Bronchial epithelial cell (primary cell): ENCODE measurements around the gene RNGTT. TPM values are rescaled to one million over a fixed set of nuclear protein-coding genes. Genes with fewer than 3 reads are reported as not detected.
A peak's percentile ranks its signal among the peaks of the same experiment; 100 is the strongest.

Source experiments
- DNase-seq: peaks from one replicate; pipeline ENCODE4 v3.0.0-alpha.2; 2010; ENCODE audit warnings: low read depth
- FAIRE-seq: peaks from 2 replicates; lab custom pipeline; 2011; peaks lifted over from hg19 to GRCh38; lab: Jason Lieb, UNC
- H3K27me3 ChIP-seq: 2 replicates; pipeline ENCODE4 v1.5.1; 2011; ENCODE audit warnings: low read length; ENCODE audit not compliant: control insufficient read depth, insufficient read depth
- H3K36me3 ChIP-seq: 2 replicates; pipeline ENCODE4 v1.5.1; 2011; ENCODE audit warnings: low read length; ENCODE audit not compliant: control insufficient read depth, insufficient read depth
- H3K4me3 ChIP-seq: 2 replicates; pipeline ENCODE4 v1.5.1; 2011; ENCODE audit warnings: mild to moderate bottlenecking, low read depth, low read length, control low read depth
- total RNA-seq: library from RNA; depleted of rRNA; stranded (reverse); fragments of >200 nt; gene quantifications from 2 replicates; pipeline ENCODE4 v1.2.1, GENCODE V29; 2014
- TF ChIP-seq, protein P1 (sequence below): IDR thresholded peaks from 2 replicates; pipeline ENCODE4 v1.5.1; 2011; ENCODE audit warnings: mild to moderate bottlenecking, moderate library complexity, low read length, control low read depth, inconsistent platforms; ENCODE audit not compliant: insufficient read depth, severe bottlenecking

Gene RNGTT
- total RNA-seq, 1 donor from 2014 or later: 20.8 TPM

DNA sequence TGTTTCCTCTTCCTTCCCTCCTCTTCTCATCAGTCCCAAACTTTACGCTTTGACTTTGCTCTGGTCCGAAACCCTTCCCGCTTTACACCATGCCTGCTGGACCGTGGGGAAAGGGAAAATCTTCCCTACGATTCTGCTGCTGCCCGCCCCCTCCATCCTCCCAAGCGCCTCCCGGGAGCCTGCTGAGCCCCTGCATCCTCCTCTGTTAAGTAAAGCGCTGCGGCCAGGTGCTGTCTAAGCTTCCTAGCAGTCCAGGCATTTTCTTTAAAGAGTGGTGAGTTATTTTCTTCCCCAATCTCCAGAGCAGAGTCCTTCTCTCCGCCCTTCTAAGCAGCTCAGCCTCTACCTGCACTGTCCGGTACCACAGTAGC is 376.3 kb downstream of the RNGTT start:
- TF ChIP-seq, protein P1, sequence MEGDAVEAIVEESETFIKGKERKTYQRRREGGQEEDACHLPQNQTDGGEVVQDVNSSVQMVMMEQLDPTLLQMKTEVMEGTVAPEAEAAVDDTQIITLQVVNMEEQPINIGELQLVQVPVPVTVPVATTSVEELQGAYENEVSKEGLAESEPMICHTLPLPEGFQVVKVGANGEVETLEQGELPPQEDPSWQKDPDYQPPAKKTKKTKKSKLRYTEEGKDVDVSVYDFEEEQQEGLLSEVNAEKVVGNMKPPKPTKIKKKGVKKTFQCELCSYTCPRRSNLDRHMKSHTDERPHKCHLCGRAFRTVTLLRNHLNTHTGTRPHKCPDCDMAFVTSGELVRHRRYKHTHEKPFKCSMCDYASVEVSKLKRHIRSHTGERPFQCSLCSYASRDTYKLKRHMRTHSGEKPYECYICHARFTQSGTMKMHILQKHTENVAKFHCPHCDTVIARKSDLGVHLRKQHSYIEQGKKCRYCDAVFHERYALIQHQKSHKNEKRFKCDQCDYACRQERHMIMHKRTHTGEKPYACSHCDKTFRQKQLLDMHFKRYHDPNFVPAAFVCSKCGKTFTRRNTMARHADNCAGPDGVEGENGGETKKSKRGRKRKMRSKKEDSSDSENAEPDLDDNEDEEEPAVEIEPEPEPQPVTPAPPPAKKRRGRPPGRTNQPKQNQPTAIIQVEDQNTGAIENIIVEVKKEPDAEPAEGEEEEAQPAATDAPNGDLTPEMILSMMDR: no peak

DNA sequence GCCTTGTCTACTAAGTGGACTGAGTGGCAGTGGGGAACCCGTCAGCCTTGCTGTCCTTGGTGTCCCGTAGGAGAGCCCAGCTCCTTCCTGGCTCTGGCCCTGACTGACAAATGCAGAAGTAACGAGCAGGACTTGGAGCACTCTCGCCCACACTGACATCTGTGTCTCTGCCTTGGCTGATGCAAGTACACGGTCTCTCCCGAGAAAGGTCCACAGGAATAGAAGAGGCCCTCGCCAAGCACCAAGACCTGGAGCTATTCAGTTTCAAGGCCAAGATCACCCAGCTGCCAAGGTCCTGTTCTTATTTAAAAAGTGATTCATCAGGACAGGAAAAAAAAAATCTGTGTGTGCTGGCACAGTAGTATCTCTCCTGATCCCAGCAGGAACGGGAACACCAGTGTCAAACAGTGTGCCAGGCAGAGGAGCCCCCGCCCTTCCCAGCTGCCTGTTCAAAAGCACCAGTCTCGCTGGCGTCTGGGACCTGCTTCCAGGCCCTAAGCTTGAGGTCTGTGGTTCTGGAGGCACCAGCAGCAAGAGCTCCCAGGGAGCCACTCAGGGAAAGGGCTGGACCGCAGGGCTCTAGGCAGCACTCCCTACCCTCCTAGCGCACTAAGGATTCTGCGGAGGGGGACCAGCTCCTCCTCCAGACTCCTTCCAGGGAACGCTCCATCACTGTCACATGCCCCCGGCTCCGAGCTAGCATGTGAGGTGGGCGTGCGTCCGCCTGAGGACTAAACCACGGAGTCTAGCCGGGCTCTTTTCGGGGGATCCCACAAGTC is 376.9 kb downstream of the RNGTT start:
- no peak for DNase-seq
- Histone ChIP-seq H3K27me3 (no peaks in the 10 kb centered on the region), H3K4me3 (no peak overlapping the region), H3K36me3 (no peaks in the 10 kb centered on the region)
- TF ChIP-seq, protein P1: no peak
- FAIRE-seq: no peak

More for the DNA sequence above, 376.3 kb downstream of the RNGTT start:
- Histone ChIP-seq H3K36me3 (no peaks in the 10 kb centered on the region), H3K27me3 (no peaks in the 10 kb centered on the region), H3K4me3 (no peak overlapping the region)
- DNase-seq (no peak), FAIRE-seq (no peak)

DNA sequence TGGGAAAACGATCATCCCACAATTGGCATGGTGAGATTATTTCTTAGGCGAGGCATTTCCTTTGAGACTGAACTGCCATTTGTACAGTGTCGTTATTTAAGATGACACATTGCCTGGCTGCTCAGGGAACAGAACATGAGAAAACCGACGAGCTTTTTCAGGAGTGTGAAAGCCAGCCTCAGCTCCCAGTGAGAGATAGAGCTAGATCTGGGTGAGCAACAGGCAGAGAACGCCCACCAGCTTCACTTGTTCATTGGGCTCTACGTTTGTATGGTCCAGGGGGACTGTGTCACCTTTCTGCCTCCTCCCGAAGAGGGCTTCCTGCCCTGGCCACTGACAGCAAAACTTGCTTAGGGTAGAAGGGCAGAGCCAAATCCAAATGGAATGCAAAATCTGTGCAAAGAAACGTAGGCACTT is 378.1 kb downstream of the RNGTT start:
- no peaks in the 10 kb centered on the region for H3K36me3 ChIP-seq
- H3K27me3 ChIP-seq: no peaks in the 10 kb centered on the region
- H3K4me3 ChIP-seq: no peak overlapping the region
- DNase-seq (no peak), FAIRE-seq (no peak)
- TF ChIP-seq, protein P1: no peak

DNA sequence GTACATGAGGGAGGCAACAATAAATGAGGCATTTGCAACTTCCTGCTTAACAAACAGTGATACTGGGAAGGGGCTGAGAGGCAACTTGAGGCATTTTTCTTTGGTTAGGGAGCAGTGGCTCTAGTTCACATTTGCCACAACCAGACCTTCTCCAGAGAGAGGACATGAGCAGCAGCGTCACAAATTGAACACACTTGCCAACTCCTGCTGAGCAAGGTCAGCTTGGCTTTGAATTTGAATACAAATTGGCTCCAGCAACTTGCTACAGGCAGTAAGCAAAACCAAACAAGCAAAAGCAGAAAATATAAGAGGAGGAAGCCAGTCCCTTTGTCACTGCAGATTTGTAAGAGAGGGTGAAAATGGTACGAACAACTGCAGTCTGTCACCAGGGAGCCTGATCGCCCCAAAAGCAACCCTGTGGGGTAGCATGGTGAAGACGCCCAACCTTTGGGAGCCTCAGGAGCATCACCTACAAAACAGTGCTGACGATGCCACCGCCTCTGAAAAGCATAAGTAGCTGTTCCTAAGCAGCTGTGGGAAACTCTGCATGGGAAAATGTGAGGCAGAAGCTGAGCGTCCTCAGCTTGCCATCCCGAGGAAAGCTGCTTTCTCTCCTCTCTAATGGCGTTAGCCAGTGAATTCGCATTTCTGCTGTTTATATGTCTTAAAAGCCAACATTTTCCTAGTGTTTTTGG is 378.7 kb downstream of the RNGTT start:
- no peak for FAIRE-seq
- DNase-seq: no peak
- Histone ChIP-seq H3K4me3 (no peak overlapping the region), H3K36me3 (no peaks in the 10 kb centered on the region), H3K27me3 (no peaks in the 10 kb centered on the region)
- TF ChIP-seq, protein P1: no peak

DNA sequence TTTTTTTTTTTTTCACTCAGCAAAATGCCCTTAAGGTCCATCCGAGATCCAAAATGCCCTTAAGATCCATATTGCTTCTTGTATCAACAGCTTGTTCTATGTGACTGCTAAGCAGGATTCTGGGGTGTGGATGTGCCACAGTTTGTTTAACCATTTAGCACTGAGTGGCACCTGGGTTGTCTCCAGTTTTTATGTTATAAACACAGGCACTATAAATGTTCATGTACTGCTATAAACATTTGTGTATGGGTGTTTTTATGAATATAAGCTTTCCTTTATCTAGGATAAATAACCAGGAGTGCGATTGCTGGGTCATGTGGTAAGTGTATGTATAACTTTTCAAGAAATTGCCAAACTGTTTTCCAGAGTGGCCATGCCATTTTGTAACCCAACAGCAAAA is 386.0 kb downstream of the RNGTT start:
- no peaks in the 10 kb centered on the region for H3K27me3 ChIP-seq
- DNase-seq: no peak
- FAIRE-seq: no peak
- TF ChIP-seq, protein P1: no peak
- H3K36me3 ChIP-seq: no peaks in the 10 kb centered on the region
- no peak overlapping the region for H3K4me3 ChIP-seq

DNA sequence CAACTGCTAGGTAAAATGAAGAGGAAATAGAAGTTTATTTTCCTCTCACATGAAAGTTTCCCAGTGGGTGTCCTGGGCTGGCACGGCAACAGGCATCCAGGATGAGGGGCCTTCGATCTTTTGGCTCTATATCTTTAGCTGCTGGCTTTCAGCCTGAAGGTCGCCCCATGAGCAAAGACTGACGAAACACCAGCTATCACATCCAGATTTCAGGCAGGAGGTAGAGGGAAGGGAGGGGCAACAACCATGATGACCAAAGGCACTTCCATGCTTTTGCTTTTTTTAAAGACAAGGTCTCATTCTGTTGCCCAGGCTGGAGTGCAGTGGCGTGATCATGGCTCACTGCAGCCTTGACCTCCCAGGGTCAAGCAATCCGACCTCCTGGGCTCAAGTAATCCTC is 387.9 kb downstream of the RNGTT start:
- Histone ChIP-seq H3K4me3 (no peak overlapping the region), H3K27me3 (no peaks in the 10 kb centered on the region), H3K36me3 (no peaks in the 10 kb centered on the region)
- FAIRE-seq (peak; percentile 13), DNase-seq (no peak)
- TF ChIP-seq, protein P1: no peak
